Measurements from ENCODE around the gene IFNGR1.
A peak's percentile ranks its signal among the peaks of the same experiment; 100 is the strongest.
"Not testable (repeated sequence)": the region's sequence is repeated elsewhere in the genome, so short reads cannot be mapped to it uniquely, and the experiment has no call there.

IFNGR1 gene

DNA sequence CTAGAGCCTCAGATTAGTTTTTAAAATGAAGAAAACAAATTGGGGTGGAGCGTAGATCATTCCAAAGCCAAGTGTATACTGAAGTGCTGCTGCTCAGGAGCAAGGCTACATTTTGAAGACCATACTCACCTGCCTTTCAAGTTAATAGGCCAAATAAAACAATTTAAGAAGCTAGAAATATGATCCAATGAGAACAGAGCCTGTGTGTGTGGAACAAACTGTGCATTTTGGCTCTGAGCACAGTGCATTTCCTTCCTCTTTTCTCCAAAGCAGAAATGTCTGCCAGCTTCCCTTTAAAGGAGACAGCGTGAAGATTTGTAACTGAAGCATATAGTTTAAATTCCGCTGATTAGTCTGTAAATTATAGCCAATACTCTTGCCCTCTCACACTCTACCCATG lies 3.2 kb upstream of the IFNGR1 start:
- Histone ChIP-seq H3K27me3 (replicated peaks; ENCODE audit: control insufficient read depth, insufficient read depth, low read length) (no peaks in the 10 kb centered on the region), H3K9me3 (ENCODE audit: control insufficient read depth, low read length) (no peaks in the 10 kb centered on the region), H3K36me3 (ENCODE audit: control insufficient read depth, insufficient read depth, low read length, severe bottlenecking) (no peaks in the 10 kb centered on the region), H3K4me1 (ENCODE audit: control insufficient read depth, insufficient read depth, low read length) (peaks cover 35% of the 10 kb centered on the region), H3K4me3 (ENCODE audit: low read length) (no peak overlapping the region), H3K9ac (ENCODE audit: low read length) (no peak overlapping the region)
- no peak for DNase-seq (ENCODE audit: low read depth)

DNA sequence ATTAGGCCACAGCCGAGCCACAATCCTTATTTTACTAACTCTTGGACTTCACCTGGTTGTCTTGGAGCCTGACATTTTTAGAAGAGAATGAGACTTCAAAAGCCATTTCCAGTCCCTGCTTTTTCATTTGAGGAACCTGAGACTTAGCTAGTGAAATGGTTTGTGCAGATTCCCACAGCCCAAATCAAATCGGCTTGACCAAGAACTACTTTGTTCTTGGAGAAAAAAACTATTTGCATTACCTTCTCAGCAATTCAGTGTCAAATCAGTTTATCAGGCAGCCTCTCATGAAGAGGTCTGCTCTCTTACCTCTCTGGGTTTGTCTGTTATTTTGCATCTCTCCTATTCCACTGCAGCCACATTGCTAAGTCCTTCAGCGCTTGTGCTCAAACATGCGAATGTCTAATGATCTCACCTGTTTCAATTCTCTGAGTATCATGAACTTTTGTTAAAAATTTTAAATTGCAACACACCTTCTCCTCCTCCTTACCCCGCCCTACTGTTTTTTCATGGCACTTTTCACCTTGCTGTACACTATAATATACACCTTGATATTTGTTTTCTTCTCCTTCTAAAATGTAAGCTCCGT lies 573 bp upstream of the IFNGR1 start:
- Histone ChIP-seq H3K36me3 (ENCODE audit: control insufficient read depth, insufficient read depth, low read length, severe bottlenecking) (no peaks in the 10 kb centered on the region), H3K4me3 (ENCODE audit: low read length) (peak overlapping the region; percentile 92), H3K27me3 (replicated peaks; ENCODE audit: control insufficient read depth, insufficient read depth, low read length) (no peaks in the 10 kb centered on the region), H3K4me1 (ENCODE audit: control insufficient read depth, insufficient read depth, low read length) (peaks cover 42% of the 10 kb centered on the region), H3K9ac (ENCODE audit: low read length) (peak overlapping the region; percentile 96), H3K9me3 (ENCODE audit: control insufficient read depth, low read length) (no peaks in the 10 kb centered on the region)
- no peak for DNase-seq (ENCODE audit: low read depth)

DNA sequence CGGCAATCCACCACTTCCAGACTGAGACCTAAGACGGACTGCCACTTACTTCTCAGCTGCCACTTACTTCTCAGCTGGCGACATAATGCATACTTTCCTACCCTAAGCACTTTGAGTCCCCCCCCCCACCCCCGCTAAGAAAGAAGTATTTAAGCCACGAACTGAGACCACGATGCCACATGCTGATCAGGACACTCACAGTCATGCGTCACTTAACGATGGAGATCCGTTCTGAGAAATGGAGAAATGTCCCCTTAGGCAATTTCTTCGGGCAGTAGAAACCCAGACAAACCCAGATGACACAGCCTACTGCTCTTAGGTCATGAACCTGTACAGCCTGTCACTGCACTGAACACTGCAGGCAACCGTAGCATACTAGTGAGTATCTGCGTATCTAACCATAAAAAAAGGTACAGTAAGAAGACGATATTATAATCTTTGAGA lies 690 bp downstream of the IFNGR1 start:
- Histone ChIP-seq H3K4me1 (ENCODE audit: control insufficient read depth, insufficient read depth, low read length) (peaks cover 46% of the 10 kb centered on the region), H3K36me3 (ENCODE audit: control insufficient read depth, insufficient read depth, low read length, severe bottlenecking) (no peaks in the 10 kb centered on the region), H3K9ac (ENCODE audit: low read length) (peak overlapping the region; percentile 96), H3K4me3 (ENCODE audit: low read length) (peak overlapping the region; percentile 92), H3K27me3 (replicated peaks; ENCODE audit: control insufficient read depth, insufficient read depth, low read length) (no peaks in the 10 kb centered on the region), H3K9me3 (ENCODE audit: control insufficient read depth, low read length) (no peaks in the 10 kb centered on the region)
- DNase-seq (ENCODE audit: low read depth), result peak; percentile 83

DNA sequence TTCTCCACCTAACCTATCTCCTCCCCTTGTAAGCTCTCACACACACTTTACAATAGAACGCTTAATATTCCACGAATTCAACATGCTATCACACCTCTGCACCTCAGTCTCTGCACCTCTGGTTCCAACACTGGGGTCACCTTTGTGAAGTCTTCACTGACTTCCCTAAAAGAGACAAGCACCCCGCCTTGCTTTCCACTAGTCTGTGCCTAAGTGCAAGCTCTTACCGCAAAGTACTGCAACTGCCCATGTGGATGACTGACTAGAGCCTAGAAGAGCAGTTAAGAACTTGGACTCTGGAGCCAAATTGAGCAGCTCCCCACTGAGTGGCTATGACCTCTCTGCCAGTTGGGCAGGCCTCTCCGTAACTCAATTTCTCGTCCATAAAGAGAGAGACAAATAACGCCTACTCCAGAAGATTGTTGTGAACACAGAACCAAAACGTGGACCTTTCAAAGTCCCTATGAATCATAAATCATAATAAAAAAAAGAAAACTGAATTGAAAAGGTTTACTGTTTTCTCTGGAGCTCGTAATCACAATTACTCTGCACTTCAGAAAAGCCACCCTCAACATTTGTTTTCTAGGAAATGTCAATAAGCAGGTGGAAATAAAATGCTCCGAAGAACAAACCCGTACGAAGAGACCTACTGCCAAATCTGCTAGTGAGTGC lies 1.2 kb downstream of the IFNGR1 start:
- H3K36me3 ChIP-seq (ENCODE audit: control insufficient read depth, insufficient read depth, low read length, severe bottlenecking), result no peaks in the 10 kb centered on the region
- H3K9ac ChIP-seq (ENCODE audit: low read length), result peak overlapping the region; percentile 96
- no peaks in the 10 kb centered on the region for H3K9me3 ChIP-seq (ENCODE audit: control insufficient read depth, low read length)
- peak overlapping the region; percentile 92 for H3K4me3 ChIP-seq (ENCODE audit: low read length)
- peak; percentile 36 for DNase-seq (ENCODE audit: low read depth)
- H3K27me3 ChIP-seq (replicated peaks; ENCODE audit: control insufficient read depth, insufficient read depth, low read length), result no peaks in the 10 kb centered on the region
- H3K4me1 ChIP-seq (ENCODE audit: control insufficient read depth, insufficient read depth, low read length), result peaks cover 50% of the 10 kb centered on the region

DNA sequence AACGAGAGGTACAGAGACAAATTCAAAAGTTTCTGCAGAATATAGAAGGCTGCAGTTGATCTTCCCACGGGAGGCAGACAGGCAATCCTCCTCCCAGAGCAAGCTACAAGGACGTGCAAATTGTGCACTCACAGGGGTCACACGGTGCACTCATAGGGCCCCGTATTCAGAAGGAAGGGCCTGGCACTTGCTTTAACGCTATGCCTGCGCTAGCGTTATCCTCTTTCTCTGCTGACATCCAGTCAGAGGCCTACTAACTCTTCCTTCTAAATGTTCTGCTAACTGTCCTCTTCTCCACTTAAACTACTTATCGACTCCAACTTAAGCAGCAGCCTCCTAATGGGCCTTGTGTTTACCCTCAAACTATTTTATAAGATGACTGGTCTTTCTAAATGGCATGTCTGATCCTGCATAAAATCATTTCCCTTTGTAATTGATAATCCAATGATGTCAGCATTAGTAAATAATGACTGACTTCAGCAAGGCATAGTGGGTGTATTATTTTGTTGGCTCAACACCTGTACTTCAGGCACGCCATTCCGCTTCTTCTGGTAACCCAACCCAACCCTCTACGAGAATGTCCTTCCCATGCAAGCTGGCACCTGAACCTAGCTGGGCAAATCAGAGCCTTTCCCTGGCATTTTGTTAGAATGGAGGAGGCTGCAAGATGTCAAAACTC lies 2.2 kb downstream of the IFNGR1 start:
- Histone ChIP-seq H3K27me3 (replicated peaks; ENCODE audit: control insufficient read depth, insufficient read depth, low read length) (no peaks in the 10 kb centered on the region), H3K4me3 (ENCODE audit: low read length) (peak overlapping the region; percentile 92), H3K9me3 (ENCODE audit: control insufficient read depth, low read length) (no peaks in the 10 kb centered on the region), H3K9ac (ENCODE audit: low read length) (peak overlapping the region; percentile 96), H3K4me1 (ENCODE audit: control insufficient read depth, insufficient read depth, low read length) (peaks cover 52% of the 10 kb centered on the region), H3K36me3 (ENCODE audit: control insufficient read depth, insufficient read depth, low read length, severe bottlenecking) (no peaks in the 10 kb centered on the region)
- DNase-seq (ENCODE audit: low read depth), result no peak

DNA sequence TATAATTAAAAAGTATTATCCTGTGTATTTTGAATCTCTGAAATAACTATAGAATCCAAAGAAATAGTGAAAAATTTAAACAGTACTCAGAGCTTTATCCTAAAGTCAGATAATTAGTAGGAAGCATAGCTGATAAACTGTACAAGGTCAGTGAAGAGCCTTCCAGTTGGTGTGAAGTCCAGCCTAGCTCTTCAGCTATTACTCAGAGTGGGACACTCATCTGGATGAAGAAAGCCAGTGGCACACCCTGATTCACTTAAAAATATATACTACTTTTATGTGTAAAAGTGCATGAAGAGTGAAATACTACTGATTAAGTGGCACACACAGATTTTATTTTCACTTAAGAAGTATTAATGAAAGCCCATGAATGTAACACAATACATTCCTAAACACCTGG lies 3.1 kb downstream of the IFNGR1 start:
- Histone ChIP-seq H3K4me3 (ENCODE audit: low read length) (peak overlapping the region; percentile 92), H3K27me3 (replicated peaks; ENCODE audit: control insufficient read depth, insufficient read depth, low read length) (no peaks in the 10 kb centered on the region), H3K36me3 (ENCODE audit: control insufficient read depth, insufficient read depth, low read length, severe bottlenecking) (no peaks in the 10 kb centered on the region), H3K9ac (ENCODE audit: low read length) (peak overlapping the region; percentile 96), H3K9me3 (ENCODE audit: control insufficient read depth, low read length) (no peaks in the 10 kb centered on the region), H3K4me1 (ENCODE audit: control insufficient read depth, insufficient read depth, low read length) (peaks cover 56% of the 10 kb centered on the region)
- DNase-seq (ENCODE audit: low read depth), result peak; percentile 58

DNA sequence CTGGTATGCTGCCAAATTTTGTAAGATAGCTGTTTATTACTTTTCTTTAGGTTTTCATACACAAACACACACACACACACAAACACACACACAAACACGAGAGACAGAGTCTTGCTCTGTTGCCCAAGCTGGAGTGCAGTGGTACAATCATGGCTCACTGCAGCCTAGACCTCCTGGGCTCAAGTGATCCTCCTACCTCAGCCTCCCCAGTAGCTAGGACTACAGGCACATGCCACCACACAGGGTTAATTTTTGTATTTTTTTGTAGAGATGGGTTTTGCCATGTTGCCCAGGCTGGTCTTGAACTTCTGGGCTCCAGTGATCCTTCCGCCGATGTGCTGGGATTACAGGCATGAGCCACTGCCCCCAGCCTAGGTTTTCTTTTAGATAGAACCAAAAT lies 3.6 kb downstream of the IFNGR1 start:
- H3K27me3 ChIP-seq (replicated peaks; ENCODE audit: control insufficient read depth, insufficient read depth, low read length); H3K9me3 ChIP-seq (ENCODE audit: control insufficient read depth, low read length); DNase-seq (ENCODE audit: low read depth); H3K36me3 ChIP-seq (ENCODE audit: control insufficient read depth, insufficient read depth, low read length, severe bottlenecking): not testable (repeated sequence)
- Histone ChIP-seq H3K9ac (ENCODE audit: low read length) (peak overlapping the region; percentile 96), H3K4me3 (ENCODE audit: low read length) (peak overlapping the region; percentile 92), H3K4me1 (ENCODE audit: control insufficient read depth, insufficient read depth, low read length) (peaks cover 61% of the 10 kb centered on the region)

DNA sequence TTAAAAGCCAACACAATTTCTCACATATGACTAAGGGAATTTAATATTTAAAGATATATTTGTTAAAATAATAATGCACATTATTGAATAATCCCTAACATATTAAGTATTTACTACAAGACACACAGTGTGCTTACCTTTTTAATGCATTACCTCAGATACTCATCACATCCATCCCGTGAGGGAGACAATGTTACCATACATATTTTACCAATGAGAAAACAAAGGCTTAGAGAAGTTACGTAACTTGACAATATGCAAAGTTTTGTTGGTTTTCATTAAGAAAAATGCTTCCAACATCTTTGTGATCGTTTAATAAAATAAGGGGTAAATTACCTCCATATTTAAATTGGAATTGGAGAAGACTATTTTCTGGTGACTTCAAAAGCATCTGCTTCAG lies 4.3 kb downstream of the IFNGR1 start:
- no peaks in the 10 kb centered on the region for H3K27me3 ChIP-seq (replicated peaks; ENCODE audit: control insufficient read depth, insufficient read depth, low read length)
- H3K9me3 ChIP-seq (ENCODE audit: control insufficient read depth, low read length), result no peaks in the 10 kb centered on the region
- peak overlapping the region; percentile 92 for H3K4me3 ChIP-seq (ENCODE audit: low read length)
- peak; percentile 49 for DNase-seq (ENCODE audit: low read depth)
- peak overlapping the region; percentile 65 for H3K9ac ChIP-seq (ENCODE audit: low read length)
- no peaks in the 10 kb centered on the region for H3K36me3 ChIP-seq (ENCODE audit: control insufficient read depth, insufficient read depth, low read length, severe bottlenecking)
- H3K4me1 ChIP-seq (ENCODE audit: control insufficient read depth, insufficient read depth, low read length), result peaks cover 65% of the 10 kb centered on the region

DNA sequence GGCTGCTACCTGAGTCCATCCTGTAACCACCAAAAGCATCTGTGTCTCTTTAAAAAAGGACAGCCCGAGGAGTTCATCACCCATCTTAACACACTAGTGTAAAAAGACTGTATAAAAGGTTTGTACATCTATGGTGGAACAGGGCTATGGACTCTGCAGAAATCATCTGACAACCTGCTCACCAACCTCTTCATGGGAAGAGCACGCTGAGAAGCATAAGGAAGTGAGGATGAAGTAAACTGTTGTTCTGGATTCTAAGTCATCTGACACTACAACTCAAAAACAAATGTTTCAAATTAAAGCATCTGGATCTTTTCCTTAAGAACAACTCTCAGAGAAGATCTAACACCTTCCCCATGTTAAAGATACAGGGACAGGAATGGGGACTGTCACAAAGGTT lies 5.4 kb downstream of the IFNGR1 start:
- DNase-seq (ENCODE audit: low read depth), result no peak
- peaks cover 67% of the 10 kb centered on the region for H3K4me1 ChIP-seq (ENCODE audit: control insufficient read depth, insufficient read depth, low read length)

DNA sequence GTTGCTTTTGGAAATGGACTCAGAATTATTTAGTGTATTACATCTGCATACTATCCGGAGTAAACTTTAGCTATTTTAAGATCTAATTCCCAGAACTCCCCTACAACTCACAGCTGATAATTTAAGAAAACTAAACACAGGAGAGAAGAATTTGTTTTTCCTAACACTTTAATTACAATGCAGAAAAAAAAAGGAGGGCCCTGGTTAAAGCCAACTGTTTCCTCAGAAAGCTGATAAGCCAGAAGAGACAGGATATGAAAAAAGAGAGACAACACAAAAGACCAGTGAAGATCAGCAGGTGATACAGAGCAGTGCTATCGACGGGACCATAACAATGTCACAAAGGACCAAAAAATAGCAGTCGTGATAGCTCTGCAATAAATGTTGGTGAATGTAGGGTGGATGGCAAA lies 5.8 kb downstream of the IFNGR1 start:
- DNase-seq (ENCODE audit: low read depth), result no peak
- H3K27me3 ChIP-seq (replicated peaks; ENCODE audit: control insufficient read depth, insufficient read depth, low read length), result no peaks in the 10 kb centered on the region
- H3K4me3 ChIP-seq (ENCODE audit: low read length), result peak overlapping the region; percentile 92
- H3K36me3 ChIP-seq (ENCODE audit: control insufficient read depth, insufficient read depth, low read length, severe bottlenecking), result peaks cover 8% of the 10 kb centered on the region
- peak overlapping the region; percentile 32 for H3K9ac ChIP-seq (ENCODE audit: low read length)
- H3K9me3 ChIP-seq (ENCODE audit: control insufficient read depth, low read length), result no peaks in the 10 kb centered on the region
- H3K4me1 ChIP-seq (ENCODE audit: control insufficient read depth, insufficient read depth, low read length), result peaks cover 67% of the 10 kb centered on the region

More for the DNA sequence above, 5.4 kb downstream of the IFNGR1 start:
- H3K9ac ChIP-seq (ENCODE audit: low read length), result peak overlapping the region; percentile 65
- H3K27me3 ChIP-seq (replicated peaks; ENCODE audit: control insufficient read depth, insufficient read depth, low read length), result no peaks in the 10 kb centered on the region
- no peaks in the 10 kb centered on the region for H3K9me3 ChIP-seq (ENCODE audit: control insufficient read depth, low read length)
- peak overlapping the region; percentile 92 for H3K4me3 ChIP-seq (ENCODE audit: low read length)
- H3K36me3 ChIP-seq (ENCODE audit: control insufficient read depth, insufficient read depth, low read length, severe bottlenecking), result peaks cover 8% of the 10 kb centered on the region

DNA sequence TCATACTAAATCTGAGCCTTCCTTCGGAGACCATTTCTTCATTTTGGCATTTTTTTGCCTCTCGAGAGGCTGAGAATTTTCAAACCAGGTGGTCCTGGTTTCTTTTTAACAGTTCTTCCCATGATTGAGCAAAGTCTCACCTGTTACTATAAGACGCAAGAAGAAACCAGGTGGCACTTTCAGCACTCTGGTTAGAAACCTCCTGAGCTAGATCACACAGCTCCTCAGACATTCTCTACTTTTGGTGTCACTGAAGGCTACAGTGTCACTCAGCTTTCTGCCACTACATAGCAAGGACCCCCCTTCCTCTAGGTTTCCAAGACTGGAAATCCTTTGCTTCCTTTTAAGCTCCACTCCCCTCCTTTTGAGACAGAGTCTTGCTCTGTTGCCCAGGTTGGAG lies 7.3 kb downstream of the IFNGR1 start:
- no peak for DNase-seq (ENCODE audit: low read depth)
- H3K4me1 ChIP-seq (ENCODE audit: control insufficient read depth, insufficient read depth, low read length), result peaks cover 67% of the 10 kb centered on the region
- H3K36me3 ChIP-seq (ENCODE audit: control insufficient read depth, insufficient read depth, low read length, severe bottlenecking), result peaks cover 13% of the 10 kb centered on the region
- no peaks in the 10 kb centered on the region for H3K9me3 ChIP-seq (ENCODE audit: control insufficient read depth, low read length)
- H3K27me3 ChIP-seq (replicated peaks; ENCODE audit: control insufficient read depth, insufficient read depth, low read length), result no peaks in the 10 kb centered on the region
- H3K4me3 ChIP-seq (ENCODE audit: low read length), result no peak overlapping the region
- no peak overlapping the region for H3K9ac ChIP-seq (ENCODE audit: low read length)

All from adipocyte (in vitro differentiated cells).